GM21390 (cell line): Measurements from ENCODE around the gene HOTAIR.

ENCODE experiments used
- ATAC-seq: cut with Tn5 transposase; IDR thresholded peaks from one replicate; pipeline ENCODE4 v1.9.1; 2021; ENCODE audit not compliant: unreplicated experiment

HOTAIR gene

GRCh38 chr12:53974084-53975063 is at the start of gene HOTAIR:
TSS of gene HOTAIR (minus strand) at chr12:53974954.
- no peak for ATAC-seq

DNA sequence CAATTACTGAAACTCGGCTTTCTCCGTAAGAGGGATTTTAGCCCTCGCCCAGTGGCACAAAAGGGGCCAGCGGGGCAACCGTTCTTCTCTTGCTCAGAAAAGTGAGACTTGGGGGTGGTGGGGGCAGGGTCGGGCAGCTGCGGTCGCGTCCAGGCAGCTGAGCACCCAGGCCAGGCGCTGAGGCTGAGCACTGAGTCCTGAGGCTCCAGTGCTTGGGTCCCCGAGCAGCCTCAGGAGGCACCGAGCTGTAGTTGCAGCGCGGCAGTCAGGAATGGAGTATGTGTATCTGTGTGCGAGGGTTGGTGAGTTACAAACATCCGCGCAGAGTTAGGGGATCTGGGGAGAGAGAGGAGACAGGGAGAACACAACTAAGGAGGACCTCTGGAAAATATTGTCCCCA is 49.4 kb upstream of the HOTAIR start:
- no peak for ATAC-seq

GRCh38 chr12:54022960-54023884 is 48.5 kb upstream of the HOTAIR start:
- ATAC-seq, result no peak

DNA sequence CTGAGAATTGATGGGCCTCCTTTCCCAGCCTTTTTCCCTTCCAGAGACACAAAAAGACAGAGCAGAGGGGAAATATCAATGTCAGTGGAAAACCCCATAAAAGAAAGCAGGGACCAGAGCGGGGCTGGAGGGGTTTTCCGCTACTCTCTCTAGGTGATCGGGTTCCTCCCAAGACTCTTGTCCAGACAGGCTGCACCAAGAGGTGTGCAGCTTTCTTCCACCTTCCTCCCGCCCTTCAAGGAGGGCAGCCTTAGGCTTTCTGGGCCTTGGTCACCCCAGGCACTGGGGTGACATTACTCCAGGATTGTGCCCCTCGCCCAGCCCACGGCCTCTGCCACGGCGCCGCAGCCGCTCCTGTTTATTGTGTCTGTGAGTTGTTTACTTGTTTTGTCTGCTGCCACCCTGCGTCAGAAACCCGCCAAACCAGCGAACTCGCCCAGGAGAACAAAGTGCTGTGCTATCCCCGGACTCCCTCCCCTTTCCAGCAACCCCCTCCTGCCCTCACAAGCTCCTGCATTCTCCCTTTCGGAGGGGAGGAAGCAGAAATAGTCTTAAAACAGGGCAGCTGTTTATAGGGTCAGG is 46.8 kb upstream of the HOTAIR start:
- no peak for ATAC-seq

DNA sequence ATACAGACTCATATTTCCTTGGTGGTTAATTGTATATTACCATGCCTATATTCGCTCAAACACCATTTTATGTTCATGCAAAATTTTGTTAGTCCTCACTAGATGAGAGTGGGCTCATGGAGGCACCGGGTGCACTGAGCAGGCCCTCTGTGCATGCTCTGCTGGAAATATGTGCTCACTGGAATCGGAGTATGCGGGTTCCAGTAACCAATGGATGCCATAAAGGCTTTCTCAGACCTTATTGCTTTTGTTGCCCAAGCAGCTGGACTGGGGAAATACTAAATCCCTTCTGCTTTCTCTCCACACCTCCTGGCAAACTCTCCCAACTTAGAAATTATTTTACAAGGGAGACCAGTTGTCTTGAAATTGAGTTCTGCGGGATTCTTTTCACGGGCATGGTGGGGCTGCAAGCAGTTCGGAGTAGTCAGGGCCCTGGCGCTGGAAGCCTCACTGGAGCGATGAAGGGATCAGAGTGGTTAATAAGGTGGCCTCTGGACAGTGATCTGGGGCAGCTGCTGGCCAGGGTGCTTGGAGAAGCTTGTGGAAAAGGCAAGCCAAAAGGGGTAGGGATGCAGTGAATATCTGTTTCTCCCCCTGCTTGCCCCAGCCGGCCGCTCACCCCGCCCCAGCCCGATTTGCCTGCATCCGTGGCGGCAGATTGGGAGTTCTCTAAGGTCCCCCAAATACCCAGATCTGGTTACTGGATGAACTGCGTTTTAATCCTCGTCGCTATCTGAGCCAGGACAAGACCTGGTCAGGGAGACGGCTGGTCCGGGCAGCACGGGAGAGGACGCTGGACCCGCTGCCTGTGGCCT is 46.0 kb upstream of the HOTAIR start:
- ATAC-seq, result no peak

DNA sequence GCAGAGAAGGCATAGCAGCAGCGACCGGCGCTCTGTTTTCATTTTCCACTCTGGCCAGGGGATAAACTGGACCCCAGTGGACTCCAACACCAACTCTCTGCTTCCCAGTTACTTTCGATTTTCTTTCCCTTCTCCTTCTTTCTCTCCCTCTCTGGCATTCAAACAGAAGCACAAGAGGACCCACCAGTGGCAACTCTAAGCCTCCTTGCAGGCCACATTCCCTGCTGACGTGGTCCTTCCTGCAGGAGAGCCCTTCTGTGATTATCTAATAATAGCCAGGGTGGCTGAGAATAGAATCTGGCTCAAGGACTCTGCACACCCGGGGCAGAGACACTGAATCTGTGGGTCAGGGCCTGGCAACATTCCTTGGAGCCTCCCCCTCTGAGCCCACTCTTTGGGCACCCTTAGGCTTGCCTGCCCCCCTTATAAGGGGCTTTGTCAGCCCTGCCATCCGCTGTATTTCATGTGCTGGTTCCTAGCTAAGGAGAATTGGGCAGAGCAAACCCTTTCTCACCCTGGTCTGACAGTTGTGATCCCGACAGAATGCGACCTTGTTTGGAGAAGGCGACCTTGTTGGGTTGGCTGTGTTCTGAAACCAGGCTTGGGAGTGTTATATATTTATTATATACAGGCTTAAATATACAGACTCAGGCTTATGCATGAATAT is 45.3 kb upstream of the HOTAIR start:
- no peak for ATAC-seq

DNA sequence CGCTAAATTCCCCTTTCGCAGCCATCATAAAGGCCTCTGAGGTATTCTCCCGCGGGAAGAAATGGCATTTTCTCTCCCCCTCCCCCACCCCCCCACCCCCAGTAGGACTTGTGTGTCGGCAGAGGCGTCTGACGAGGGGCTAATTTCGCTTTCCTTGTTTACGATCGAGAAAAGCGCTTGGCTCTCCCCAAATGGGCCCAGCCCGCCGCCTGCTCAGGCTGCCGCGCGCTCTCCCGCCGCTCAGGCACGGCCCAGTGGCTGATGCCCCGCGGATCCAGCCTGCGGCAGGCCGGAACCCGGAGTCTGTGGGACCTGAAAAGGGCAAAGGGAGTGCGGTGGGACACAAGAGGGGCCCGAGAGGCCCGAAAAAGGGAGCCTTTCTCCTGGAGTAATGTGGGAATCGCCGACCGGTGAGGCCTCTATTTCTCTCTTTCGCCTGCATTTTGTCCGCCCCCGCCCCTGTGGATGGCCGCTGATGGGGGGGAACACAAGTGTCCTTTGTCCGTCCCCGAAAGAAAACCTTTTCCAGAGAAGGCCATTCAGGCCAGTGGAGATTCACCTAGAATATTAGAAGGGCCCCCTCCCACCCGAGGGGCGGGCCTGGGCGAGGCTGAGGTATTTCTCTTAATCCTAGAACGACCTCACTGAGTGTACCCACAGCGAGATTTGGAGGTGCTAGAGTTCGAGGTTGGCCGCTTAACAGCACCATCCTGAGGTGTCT is 44.5 kb upstream of the HOTAIR start:
- no peak for ATAC-seq

DNA sequence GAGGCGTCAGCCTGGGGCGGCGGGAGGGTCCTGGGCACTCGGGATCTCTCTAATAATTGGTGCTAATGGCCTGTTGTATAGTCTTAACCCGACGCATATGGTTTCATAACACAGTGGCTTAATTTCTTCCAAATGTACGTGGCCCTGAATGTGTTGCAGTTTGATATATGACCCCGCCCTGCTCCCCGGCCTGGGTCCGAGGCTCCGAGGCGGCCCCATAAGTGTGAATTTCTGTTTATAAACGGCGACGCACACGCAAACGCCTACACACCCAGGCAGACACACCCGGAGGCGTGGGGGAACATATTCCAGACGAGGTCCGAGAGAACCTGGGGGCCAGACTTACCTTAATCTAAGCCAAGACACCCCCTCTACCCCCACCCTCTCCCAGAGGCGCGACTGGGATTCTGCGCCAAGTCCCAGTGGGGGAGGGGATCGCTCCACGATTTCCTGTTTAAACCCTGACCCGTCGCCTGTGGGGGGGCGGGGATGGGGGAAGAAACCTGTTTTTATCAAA is 43.8 kb upstream of the HOTAIR start:
- no peak for ATAC-seq

DNA sequence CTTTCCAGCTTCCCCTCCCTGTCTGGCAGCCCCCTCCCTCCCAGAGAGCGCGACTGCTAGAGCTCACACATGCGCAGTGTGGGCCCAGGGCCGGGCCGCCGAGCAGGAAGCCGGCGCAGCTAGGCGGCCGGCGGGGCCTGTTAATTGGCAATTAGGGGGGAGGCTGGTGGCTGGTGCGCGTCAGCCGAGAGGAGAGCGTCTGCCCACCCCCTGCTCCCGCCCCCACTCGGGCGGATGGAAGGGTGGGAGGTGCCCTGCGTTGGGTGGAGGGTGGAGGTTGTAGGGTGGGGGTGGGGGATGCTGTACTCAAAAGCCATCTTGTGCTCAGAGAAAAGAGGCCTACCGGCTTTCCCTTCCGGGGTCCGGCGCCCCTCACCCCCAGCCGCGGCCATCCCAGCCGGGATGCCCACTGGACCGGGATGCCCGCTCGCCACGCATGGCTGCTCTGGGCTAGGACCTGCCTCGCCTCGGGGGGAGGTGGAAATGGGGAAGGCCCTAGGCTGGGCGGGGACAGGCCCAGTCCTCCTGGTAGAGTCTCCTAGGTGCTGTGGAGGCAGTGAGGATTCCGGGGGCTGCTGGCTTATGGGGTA is 43.2 kb upstream of the HOTAIR start:
- peak; percentile 87 for ATAC-seq

- peak; percentile 34 for ATAC-seq
These were observed 42.5 kb upstream of the HOTAIR start for GRCh38 chr12:54017027-54017788.

- no peak for ATAC-seq
These were observed 41.8 kb upstream of the HOTAIR start for GRCh38 chr12:54016478-54016964.

- no peak for ATAC-seq
These were observed 41.3 kb upstream of the HOTAIR start for GRCh38 chr12:54016051-54016450.

DNA sequence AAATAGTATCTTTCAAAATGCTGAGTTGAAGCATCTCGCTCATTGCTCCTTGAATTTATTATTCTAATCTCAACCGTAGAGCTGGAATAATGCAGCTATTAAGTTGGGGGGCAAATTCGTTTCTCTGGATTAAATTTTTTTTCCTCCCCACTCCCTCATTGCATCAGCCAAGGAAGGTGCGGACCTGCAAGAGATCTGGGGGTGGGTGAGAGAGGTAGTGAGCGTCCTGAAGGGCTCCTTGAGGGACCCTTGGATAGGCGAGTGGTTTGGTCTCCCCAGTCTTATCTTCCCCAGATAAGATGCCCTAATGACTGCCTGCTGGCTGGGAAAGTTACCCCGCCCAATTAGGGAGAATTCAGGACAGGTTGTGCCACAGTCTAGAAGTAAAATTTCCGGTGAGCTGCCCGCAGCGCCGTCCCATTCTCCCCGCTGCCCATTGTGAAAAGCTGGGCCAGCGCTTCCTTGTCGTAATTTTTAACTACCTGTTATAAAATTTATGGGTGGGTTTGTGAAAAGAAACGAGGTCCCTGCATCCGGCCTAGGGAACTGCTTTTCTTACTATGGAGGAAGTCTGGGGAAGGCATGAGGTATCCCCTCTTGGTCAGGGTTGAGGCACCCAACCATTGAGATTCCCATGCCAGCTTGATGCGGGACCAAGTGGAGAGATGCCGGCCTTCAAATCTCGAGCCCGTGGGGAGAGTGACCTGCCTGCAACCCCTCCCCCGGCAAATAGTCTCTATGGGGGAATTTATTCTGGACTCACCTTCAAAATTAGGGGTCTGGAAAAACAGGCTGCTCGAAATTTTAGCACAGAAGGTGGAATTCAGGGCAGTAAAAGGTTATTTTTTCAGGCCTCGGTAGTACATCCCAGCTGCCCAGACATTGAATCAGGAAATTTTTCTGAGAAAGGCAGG is 40.5 kb upstream of the HOTAIR start:
- ATAC-seq, result no peak

GRCh38 chr12:54014377-54015017 is 39.7 kb upstream of the HOTAIR start:
- ATAC-seq, result no peak

- ATAC-seq, result no peak
These were observed 38.1 kb upstream of the HOTAIR start for GRCh38 chr12:54012631-54013409.
